ENCODE data around the gene ABCA10. TPM values are rescaled to one million over a fixed set of nuclear protein-coding genes. Genes with fewer than 3 reads are reported as not detected.

The ABCA10 gene
- total RNA-seq, 1 donor from 2014 or later, result 0.50 TPM

GRCh38 chr17:69166957-69167356 lies 61.7 kb downstream of the ABCA10 start:
- no peak overlapping the region for H3K27ac Mint-ChIP-seq (ENCODE audit: unreplicated experiment)
- TF ChIP-seq CTCF (IDR thresholded peaks at IDR 0.05), result no peak
- no peaks in the 10 kb centered on the region for H3K36me3 Mint-ChIP-seq (ENCODE audit: low read depth)
- H3K4me3 Mint-ChIP-seq (ENCODE audit: unreplicated experiment), result no peak overlapping the region
- no peaks in the 10 kb centered on the region for H3K27me3 Mint-ChIP-seq (ENCODE audit: low read depth)
- H3K9me3 Mint-ChIP-seq (ENCODE audit: low read depth), result no peaks in the 10 kb centered on the region
- no peak for DNase-seq (ENCODE audit: low spot score)
- no peaks in the 10 kb centered on the region for H3K4me1 Mint-ChIP-seq (ENCODE audit: low read depth)

GRCh38 chr17:69164206-69164605 lies 64.4 kb downstream of the ABCA10 start:
- H3K9me3 Mint-ChIP-seq (ENCODE audit: low read depth), result no peaks in the 10 kb centered on the region
- H3K36me3 Mint-ChIP-seq (ENCODE audit: low read depth), result no peaks in the 10 kb centered on the region
- no peak for TF ChIP-seq CTCF (IDR thresholded peaks at IDR 0.05)
- no peak for DNase-seq (ENCODE audit: low spot score)
- no peak overlapping the region for H3K27ac Mint-ChIP-seq (ENCODE audit: unreplicated experiment)
- H3K27me3 Mint-ChIP-seq (ENCODE audit: low read depth), result no peaks in the 10 kb centered on the region
- H3K4me3 Mint-ChIP-seq (ENCODE audit: unreplicated experiment), result no peak overlapping the region
- H3K4me1 Mint-ChIP-seq (ENCODE audit: low read depth), result no peaks in the 10 kb centered on the region

GRCh38 chr17:69159418-69159817 lies 69.2 kb downstream of the ABCA10 start:
- TF ChIP-seq CTCF (IDR thresholded peaks at IDR 0.05), result no peak
- DNase-seq (ENCODE audit: low spot score), result no peak

DNA sequence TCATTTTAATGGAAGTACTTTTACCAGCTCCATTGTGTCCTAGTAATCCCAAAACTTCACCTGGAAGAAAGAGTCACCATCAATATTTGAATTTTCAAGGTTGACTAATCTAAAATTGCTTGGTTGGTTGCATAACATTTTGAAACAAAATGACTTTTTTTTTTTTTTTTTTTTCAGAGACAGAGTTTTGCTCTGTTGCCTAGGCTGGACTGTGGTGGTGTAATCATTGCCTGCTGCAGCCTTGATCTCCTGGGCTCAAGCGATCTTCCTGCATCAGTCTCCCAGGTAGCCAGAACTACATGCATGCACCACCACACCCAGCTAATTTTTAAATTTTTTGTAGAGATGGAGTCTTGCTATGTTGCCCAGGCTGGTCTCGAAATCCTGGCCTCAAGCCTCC lies 74.4 kb downstream of the ABCA10 start:
- H3K27ac Mint-ChIP-seq (ENCODE audit: unreplicated experiment), result no peak overlapping the region
- H3K4me3 Mint-ChIP-seq (ENCODE audit: unreplicated experiment), result no peak overlapping the region
- H3K9me3 Mint-ChIP-seq (ENCODE audit: low read depth), result peaks cover 3% of the 10 kb centered on the region
- TF ChIP-seq CTCF (IDR thresholded peaks at IDR 0.05), result no peak
- no peaks in the 10 kb centered on the region for H3K27me3 Mint-ChIP-seq (ENCODE audit: low read depth)
- H3K4me1 Mint-ChIP-seq (ENCODE audit: low read depth), result no peaks in the 10 kb centered on the region
- H3K36me3 Mint-ChIP-seq (ENCODE audit: low read depth), result peaks cover 3% of the 10 kb centered on the region
- DNase-seq (ENCODE audit: low spot score), result no peak

More at GRCh38 chr17:69159418-69159817, 69.2 kb downstream of the ABCA10 start:
- Mint-ChIP-seq H3K27me3 (ENCODE audit: low read depth) (no peaks in the 10 kb centered on the region), H3K4me1 (ENCODE audit: low read depth) (no peaks in the 10 kb centered on the region), H3K9me3 (ENCODE audit: low read depth) (no peaks in the 10 kb centered on the region), H3K4me3 (ENCODE audit: unreplicated experiment) (no peak overlapping the region), H3K36me3 (ENCODE audit: low read depth) (no peaks in the 10 kb centered on the region), H3K27ac (ENCODE audit: unreplicated experiment) (no peak overlapping the region)

- Mint-ChIP-seq H3K9me3 (ENCODE audit: low read depth) (peaks cover 3% of the 10 kb centered on the region), H3K4me3 (ENCODE audit: unreplicated experiment) (no peak overlapping the region), H3K4me1 (ENCODE audit: low read depth) (peaks cover 1% of the 10 kb centered on the region), H3K27ac (ENCODE audit: unreplicated experiment) (no peak overlapping the region), H3K27me3 (ENCODE audit: low read depth) (no peaks in the 10 kb centered on the region), H3K36me3 (ENCODE audit: low read depth) (peaks cover 3% of the 10 kb centered on the region)
- no peak for DNase-seq (ENCODE audit: low spot score)
- TF ChIP-seq CTCF (IDR thresholded peaks at IDR 0.05), result no peak
These were observed 78.3 kb downstream of the ABCA10 start for GRCh38 chr17:69150333-69150732.

All from chondrocyte (in vitro differentiated cells).